K562 (cell line): ENCODE results near the gene CCDC106. TPM values are rescaled to one million over a fixed set of nuclear protein-coding genes. Genes with fewer than 3 reads are reported as not detected.

ENCODE experiments used
- ATF2 ChIP-seq: sonication (generic); formaldehyde crosslinking; IDR thresholded peaks from 2 replicates; pipeline ENCODE4 v1.8.1; 2022; ENCODE audit warnings: missing genetic modification reagents
- BACH1 ChIP-seq: fragments of 200-800 bp; sonication (Bioruptor generic); IDR thresholded peaks from 2 replicates; pipeline ENCODE4 v1.6.1; 2016; ENCODE audit warnings: missing genetic modification characterization, missing compliant biosample characterization
- BHLHE40 ChIP-seq: IDR thresholded peaks from 2 replicates; pipeline ENCODE4 v1.6.1; 2011; ENCODE audit warnings: low read length, improper control_type of control experiment
- CREB3L1 ChIP-seq: fragments of 450-650 bp; IDR thresholded peaks from 2 replicates; pipeline ENCODE4 v1.6.1; 2014; ENCODE audit warnings: low read depth, mild to moderate bottlenecking, moderate library complexity, borderline replicate concordance
- ESRRA ChIP-seq: fragments of 450-650 bp; IDR thresholded peaks from 2 replicates; pipeline ENCODE4 v1.6.1; 2014; ENCODE audit warnings: low read depth, mild to moderate bottlenecking, moderate library complexity, borderline replicate concordance
- FOXK2 ChIP-seq, 2 experiments: fragments of 450-650 bp; IDR thresholded peaks in 1 of 2; conservative IDR thresholded peaks in 1 of 2; 2 replicates each; pipeline ENCODE4 v1.6.1; 2016; ENCODE audit warnings: low read depth in 2 of 2, mild to moderate bottlenecking in 1 of 2
- HDAC3 ChIP-seq: fragments of 450-650 bp; IDR thresholded peaks from 2 replicates; pipeline ENCODE4 v1.6.1; 2018; ENCODE audit warnings: borderline replicate concordance, mild to moderate bottlenecking, moderate library complexity; ENCODE audit not compliant: partially characterized antibody
- KDM5B ChIP-seq: fragments of 200-600 bp; sonication (generic); IDR thresholded peaks from 2 replicates; pipeline ENCODE4 v1.6.1; 2012; ENCODE audit warnings: low read depth, mild to moderate bottlenecking, moderate library complexity, low read length, control low read depth, inconsistent platforms; ENCODE audit not compliant: insufficient replicate concordance
- MAFK ChIP-seq: IDR thresholded peaks from 2 replicates; pipeline ENCODE4 v1.6.1; 2011; ENCODE audit warnings: low read length, improper control_type of control experiment
- MXD1 ChIP-seq: fragments of 250-450 bp; sonication (Bioruptor Pico); IDR thresholded peaks from 2 replicates; pipeline ENCODE4 v1.8.0; 2021; ENCODE audit warnings: borderline replicate concordance, mild to moderate bottlenecking, moderate library complexity; ENCODE audit not compliant: poor library complexity, severe bottlenecking
- PCBP1 ChIP-seq: fragments of 200-400 bp; formaldehyde crosslinking; IDR thresholded peaks from 2 replicates; pipeline ENCODE4 v1.6.1; 2018; ENCODE audit warnings: mild to moderate bottlenecking, low read depth, low read length; ENCODE audit not compliant: poor library complexity, severe bottlenecking
- PHF20 ChIP-seq: fragments of 450-650 bp; IDR thresholded peaks from 2 replicates; pipeline ENCODE4 v1.6.1; 2018; ENCODE audit not compliant: partially characterized antibody
- PTTG1 ChIP-seq: fragments of 450-650 bp; IDR thresholded peaks from 2 replicates; pipeline ENCODE4 v1.6.1; 2016; ENCODE audit warnings: low read depth, mild to moderate bottlenecking, missing genetic modification characterization, missing compliant biosample characterization
- SMAD3 ChIP-seq: fragments of 450-650 bp; formaldehyde crosslinking; conservative IDR thresholded peaks from 2 replicates; pipeline ENCODE4 v1.4.0; 2020; ENCODE audit warnings: mild to moderate bottlenecking
- SUPT5H ChIP-seq: fragments of 450-650 bp; IDR thresholded peaks from 2 replicates; pipeline ENCODE4 v1.6.1; 2016
- ZBTB17 ChIP-seq: fragments of 450-650 bp; formaldehyde crosslinking; IDR thresholded peaks from 2 replicates; pipeline ENCODE4 v1.4.0; 2020; ENCODE audit warnings: mild to moderate bottlenecking
- ZBTB33 ChIP-seq: sonication (generic); formaldehyde crosslinking; IDR thresholded peaks from 2 replicates; pipeline ENCODE4 v1.8.1; 2023; ENCODE audit warnings: mild to moderate bottlenecking, missing genetic modification reagents
- ZNF12 ChIP-seq: sonication (generic); formaldehyde crosslinking; IDR thresholded peaks from 2 replicates; pipeline ENCODE4 v1.4.0; 2020; ENCODE audit warnings: mild to moderate bottlenecking, missing genetic modification reagents
- ZNF395 ChIP-seq: fragments of 200-800 bp; sonication (Bioruptor generic); IDR thresholded peaks from 2 replicates; pipeline ENCODE4 v1.6.1; 2017; ENCODE audit warnings: missing genetic modification characterization, missing compliant biosample characterization
- ZNF778 ChIP-seq: fragments of 450-650 bp; formaldehyde crosslinking; IDR thresholded peaks from 2 replicates; pipeline ENCODE4 v1.4.0; 2020; ENCODE audit warnings: mild to moderate bottlenecking, moderate library complexity
- polyA plus RNA-seq, 8 experiments: library from polyadenylated mRNA; depleted of rRNA in 4 of 8; stranded (reverse) in 5 of 8; unstranded in 3 of 8; fragments of >200 nt; fragmentation: Nextera tagmentation in 2 of 8; fragmentation: Illumina TruSeq in 1 of 8; extraction: Ambion mirVana in 2 of 8; extraction: Trizol in 1 of 8; gene quantifications; 2 replicates each; pipeline versions ENCODE4 v1.2.1 to v1.2.3, GENCODE V29; 2011 to 2014; ENCODE audit warnings: inconsistent platforms in 1 of 8, missing spikeins in 1 of 8
- total RNA-seq, 7 experiments: library from RNA; depleted of rRNA in 6 of 7; stranded (reverse); fragments of >200 nt in 6 of 7; fragmentation: Illumina TruSeq in 2 of 7; extraction: Trizol in 2 of 7; gene quantifications; 2 replicates each; pipeline versions ENCODE4 v1.2.1 to v1.2.3, GENCODE V29; 2011 to 2021; ENCODE audit warnings: low replicate concordance in 1 of 7

CCDC106 gene
- total and polyA plus RNA-seq, 9 of the 15 experiments (the other 6 are each of a cell fraction or from before 2014, with no cell fraction given): 0.10 to 27.5 (median 15.0) TPM; not detected in 1

- no peak for TF ChIP-seq ZBTB33 (CRISPR knock-in tag)
- TF ChIP-seq SUPT5H: peak; percentile 68
- TF ChIP-seq ZNF395 (CRISPR knock-in tag): no peak; the same call in 1 of the 2 replicates
- peak; percentile 63 for TF ChIP-seq KDM5B
- peak; percentile 32; the same call in 1 of the 2 replicates for TF ChIP-seq ZBTB17
- TF ChIP-seq PHF20: peak; percentile 93
- 0 out of 4 replicates have a peak, but pooled peaks of 1 of the 2 experiments have one; percentile 10 for TF ChIP-seq FOXK2 (conservative IDR thresholded peaks at IDR 0.05 in 1 of 2, IDR thresholded peaks at IDR 0.05 in 1 of 2; ENCODE audit: low read depth in 2 of 2)
- TF ChIP-seq HDAC3: no peak
- TF ChIP-seq BACH1 (tag): no peak
- TF ChIP-seq SMAD3 (CRISPR knock-in tag): no peak
- peak; percentile 39; the same call in 1 of the 2 replicates for TF ChIP-seq BHLHE40
- TF ChIP-seq PCBP1: peak; percentile 62
- TF ChIP-seq MXD1 (CRISPR knock-in tag): peak; percentile 53
- no peak for TF ChIP-seq ATF2 (CRISPR knock-in tag)
- TF ChIP-seq CREB3L1: 0 out of 2 replicates have a peak, but pooled peaks have one; percentile 34
- no peak for TF ChIP-seq PTTG1 (tag)
- no peak for TF ChIP-seq ZNF778 (CRISPR knock-in tag)
- TF ChIP-seq ZNF12: no peak
- peak; percentile 45; the same call in 1 of the 2 replicates for TF ChIP-seq ESRRA
- TF ChIP-seq MAFK: no peak
Measured at GRCh38 chr19:55643003-55643886, 4.8 kb upstream of the CCDC106 start, which contains the start of gene ZNF581 (continued).
